Naive thymus-derived CD8-positive, alpha-beta T cell (primary cell): Measurements from ENCODE around the gene SPC24. TPM values are rescaled to one million over a fixed set of nuclear protein-coding genes. Genes with fewer than 3 reads are reported as not detected.
A peak's percentile ranks its signal among the peaks of the same experiment; 100 is the strongest.
"Not testable (repeated sequence)": the region's sequence is repeated elsewhere in the genome, so short reads cannot be mapped to it uniquely, and the experiment has no call there.

Source experiments
- ATAC-seq, 2 donors: fragments of 150-1000 bp; cut with Tn5 transposase in 1 of 2; sonication (Bioruptor Pico), chemical (Tn5 transposase) in 1 of 2; 1 replicate in 1 of 2; 2 replicates in 1 of 2; pipeline ENCODE4 v1.10.0; 2021; ENCODE audit warnings: mild to moderate bottlenecking in 2 of 2, moderate library complexity in 2 of 2
- POLR2A ChIA-PET: fragments of 350-600 bp; sonication (Branson Sonifier 250); formaldehyde crosslinking; loops from one replicate; lab custom pipeline; 2021; ENCODE audit warnings: antibody characterized with exemption; lab: Charles Lee
- DNase-seq, 10 donors: peaks; one replicate each; pipeline versions ENCODE4 v3.0.0 to v3.0.0-alpha.2; 2020 to 2022
- H3K27ac Mint-ChIP-seq, 10 donors: one replicate each; pipeline ENCODE4 v1.8.0; 2020 to 2022; ENCODE audit warnings: mild to moderate bottlenecking in 10 of 10, mixed read lengths in 10 of 10, moderate library complexity in 4 of 10, inconsistent platforms in 1 of 10
- H3K27me3 Mint-ChIP-seq, 5 donors: one replicate each; pipeline ENCODE4 v1.8.0; 2021 to 2022; ENCODE audit warnings: mixed read lengths in 5 of 5
- H3K36me3 Mint-ChIP-seq, 3 donors: one replicate each; pipeline ENCODE4 v1.8.0; 2020 to 2022; ENCODE audit warnings: mixed read lengths in 3 of 3, mild to moderate bottlenecking in 2 of 3, inconsistent platforms in 1 of 3
- H3K4me1 Mint-ChIP-seq, 4 donors: one replicate each; pipeline ENCODE4 v1.8.0; 2021 to 2022; ENCODE audit warnings: mixed read lengths in 4 of 4
- H3K4me3 Mint-ChIP-seq, 10 donors: one replicate each; pipeline ENCODE4 v1.8.0; 2020 to 2022; ENCODE audit warnings: mild to moderate bottlenecking in 10 of 10, mixed read lengths in 10 of 10, moderate library complexity in 6 of 10, inconsistent platforms in 1 of 10
- H3K9me3 Mint-ChIP-seq, 9 donors: one replicate each; pipeline ENCODE4 v1.8.0; 2020 to 2022; ENCODE audit warnings: mixed read lengths in 9 of 9, mild to moderate bottlenecking in 3 of 9, inconsistent platforms in 1 of 9, moderate library complexity in 1 of 9
- polyA plus RNA-seq, 3 donors: library from polyadenylated mRNA; unstranded; fragments of 300-500 nt; fragmentation: Illumina TruSeq; gene quantifications; one replicate each; pipeline ENCODE4 v1.2.3, GENCODE V29; 2021
- total RNA-seq, 8 experiments: library from RNA in 2 of 8; stranded (reverse) in 2 of 8; gene quantifications; one replicate each; pipeline ENCODE4 v1.2.3 and lab custom pipeline; 2021 to 2026

SPC24 gene
- total and polyA plus RNA-seq, 5 experiments from 2014 or later = 0.16 to 1.7 (median 0.99) TPM; not detected in 1

- POLR2A ChIA-PET = interaction anchor here (0.7 kb wide), 1 partner anchor 22 kb away, joined by 5 read pairs; no protein-coding TSS in a partner anchor
- ATAC-seq (no peak), DNase-seq (no peak)
- peak overlapping the region in 1 of 10 donors; percentile 27 for H3K27ac Mint-ChIP-seq
- H3K4me1 Mint-ChIP-seq = peaks cover 2 to 6% (median 6%) of the 10 kb centered on the region in 4 donors
- H3K27me3 Mint-ChIP-seq = no peaks in the 10 kb centered on the region
- H3K9me3 Mint-ChIP-seq = no peaks in the 10 kb centered on the region
- no peaks in the 10 kb centered on the region for H3K36me3 Mint-ChIP-seq
- H3K4me3 Mint-ChIP-seq = no peak overlapping the region
Observed at GRCh38 chr19:11148001-11148400, 7.6 kb downstream of the SPC24 start.

DNA sequence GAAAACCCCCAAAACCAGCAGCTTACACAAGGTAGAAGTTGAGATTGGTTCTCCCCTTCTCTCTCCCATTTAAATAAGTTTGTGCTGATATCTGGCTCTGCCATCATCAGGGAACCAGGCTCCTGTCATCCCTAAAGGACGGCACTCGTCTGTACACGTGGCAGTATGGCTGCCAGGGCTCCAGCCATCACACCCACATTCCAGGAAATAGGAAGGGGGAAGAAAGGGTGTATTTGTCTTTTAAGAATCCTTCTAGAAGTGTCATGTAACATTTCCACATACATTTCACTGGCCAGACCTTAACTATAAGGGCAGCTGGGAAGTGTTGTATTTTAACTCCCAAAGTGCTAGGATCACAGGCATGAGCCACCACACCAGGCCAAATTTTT lies 10.1 kb downstream of the SPC24 start:
- Mint-ChIP-seq H3K4me1 (peaks cover 2 to 9% (median 9%) of the 10 kb centered on the region in 4 donors), H3K27me3 (no peaks in the 10 kb centered on the region), H3K4me3 (no peak overlapping the region), H3K27ac (no peak overlapping the region), H3K36me3 (no peaks in the 10 kb centered on the region), H3K9me3 (no peaks in the 10 kb centered on the region)
- no peak for DNase-seq
- POLR2A ChIA-PET = no interaction called here
- ATAC-seq = no peak

DNA sequence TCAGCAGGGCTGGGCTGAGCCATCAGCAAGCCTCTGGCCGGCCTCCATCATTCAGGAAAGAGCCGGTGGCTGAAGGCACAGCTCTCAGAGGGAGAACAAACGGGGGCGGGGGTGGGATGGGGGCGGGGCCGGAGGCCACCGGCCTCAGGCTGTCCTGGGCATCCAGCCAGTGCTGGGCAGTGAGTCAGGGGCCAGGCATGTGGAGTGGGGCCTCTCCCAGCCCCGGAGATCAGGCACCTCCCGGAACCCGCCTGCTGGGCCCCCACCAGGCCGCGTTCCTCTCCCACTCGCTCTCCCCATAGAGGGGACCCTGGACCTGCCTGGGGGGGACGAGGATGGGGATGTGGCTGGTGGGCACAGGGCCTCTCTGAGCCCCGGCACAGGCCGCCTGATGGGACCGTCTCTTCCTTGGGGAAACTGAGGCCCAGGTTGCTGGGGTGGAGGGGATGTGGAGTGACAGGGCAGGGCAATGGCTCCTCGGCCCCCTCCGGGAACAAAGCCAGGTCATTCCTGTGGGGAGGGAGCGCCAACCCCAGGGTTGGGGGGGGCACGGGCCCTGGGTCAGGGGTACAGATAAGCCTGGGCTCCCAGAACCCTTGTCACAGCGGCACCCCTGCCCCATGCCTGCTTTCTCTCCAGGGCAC lies 12.9 kb downstream of the SPC24 start:
- H3K27ac Mint-ChIP-seq = peak overlapping the region in 2 of 10 donors; percentile 21 to 25
- peaks cover 0 to 1% (median 0%) of the 10 kb centered on the region in 9 donors for H3K9me3 Mint-ChIP-seq
- POLR2A ChIA-PET = no interaction called here
- H3K4me1 Mint-ChIP-seq = peaks cover 4 to 17% (median 16%) of the 10 kb centered on the region in 4 donors
- ATAC-seq = peak in 1 of 2 donors; percentile 34
- peak overlapping the region in 2 of 10 donors; percentile 26 to 27 for H3K4me3 Mint-ChIP-seq
- peaks cover 0 to 4% (median 0%) of the 10 kb centered on the region in 5 donors for H3K27me3 Mint-ChIP-seq
- no peaks in the 10 kb centered on the region for H3K36me3 Mint-ChIP-seq
- DNase-seq = no peak

DNA sequence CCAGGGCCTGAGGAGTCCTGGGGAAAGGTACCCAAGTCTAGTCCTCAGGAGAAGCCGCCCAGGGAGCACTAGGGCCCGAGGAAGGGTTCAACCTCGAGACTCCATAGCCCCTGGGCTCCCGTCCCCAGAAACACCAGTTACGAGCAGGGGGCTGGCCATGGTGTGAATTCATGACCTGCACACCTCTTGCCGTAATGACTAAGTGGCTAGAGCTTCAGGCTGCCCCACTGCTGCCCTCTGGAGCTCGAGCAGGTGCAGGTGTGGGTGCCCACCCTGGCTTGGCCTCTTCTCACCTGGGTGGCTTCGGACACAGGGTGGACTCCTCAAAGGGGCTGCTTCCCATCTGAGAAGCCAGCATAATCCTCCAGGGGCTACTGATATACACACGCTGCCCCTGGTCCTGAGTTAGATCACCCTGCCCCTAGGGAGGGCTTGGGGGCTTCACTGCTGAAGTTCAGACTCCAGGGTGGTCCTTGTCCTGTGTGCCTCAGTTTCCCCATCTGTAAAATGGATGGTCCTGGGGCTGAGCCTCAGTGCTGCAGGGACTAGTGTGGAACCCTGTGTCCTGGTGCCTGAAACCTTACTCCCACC lies 13.6 kb downstream of the SPC24 start:
- Mint-ChIP-seq H3K9me3 (peaks cover 0 to 1% (median 0%) of the 10 kb centered on the region in 9 donors), H3K27me3 (peaks cover 0 to 4% (median 0%) of the 10 kb centered on the region in 5 donors), H3K36me3 (no peaks in the 10 kb centered on the region), H3K4me1 (peaks cover 4 to 19% (median 18%) of the 10 kb centered on the region in 4 donors), H3K4me3 (no peak overlapping the region), H3K27ac (no peak overlapping the region)
- DNase-seq (no peak), ATAC-seq (no peak)
- POLR2A ChIA-PET = no interaction called here

GRCh38 chr19:11140896-11141295 lies 14.7 kb downstream of the SPC24 start:
- Mint-ChIP-seq H3K9me3 (peaks cover 0 to 1% (median 0%) of the 10 kb centered on the region in 9 donors), H3K27ac (no peak overlapping the region), H3K4me3 (no peak overlapping the region), H3K27me3 (peaks cover 0 to 4% (median 0%) of the 10 kb centered on the region in 5 donors), H3K4me1 (peaks cover 4 to 19% (median 18%) of the 10 kb centered on the region in 4 donors), H3K36me3 (no peaks in the 10 kb centered on the region)
- ATAC-seq = no peak
- no peak for DNase-seq
- POLR2A ChIA-PET = interaction anchor here (0.7 kb wide), 1 partner anchor 173 kb away, joined by 6 read pairs; no protein-coding TSS in a partner anchor

DNA sequence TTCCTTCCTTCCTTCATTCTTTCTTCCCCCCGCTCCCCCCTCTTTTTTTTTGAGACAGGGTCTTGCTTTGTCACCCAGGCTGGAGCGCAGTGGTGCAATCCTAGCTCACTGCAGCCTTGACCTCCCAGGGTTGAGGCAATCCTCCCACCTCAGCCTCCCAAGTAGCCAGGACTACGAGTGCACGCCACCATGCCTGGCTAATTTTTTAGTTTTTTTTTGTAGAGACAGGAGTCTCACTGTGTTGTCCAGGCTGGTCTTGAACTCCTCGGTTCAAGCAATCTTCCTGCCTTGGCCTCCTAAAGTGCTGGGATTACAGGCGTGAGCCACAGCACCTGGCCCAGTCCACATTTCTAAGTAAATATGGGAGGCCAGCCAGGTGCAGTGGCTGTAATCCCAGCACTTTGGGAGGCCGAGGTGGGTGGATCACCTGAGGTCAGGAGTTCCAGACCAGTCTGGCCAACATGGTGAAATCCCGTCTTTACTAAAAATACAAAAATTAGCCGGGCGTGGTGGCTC lies 15.5 kb downstream of the SPC24 start:
- H3K4me3 Mint-ChIP-seq, DNase-seq, H3K36me3 Mint-ChIP-seq, H3K27ac Mint-ChIP-seq, H3K27me3 Mint-ChIP-seq, H3K9me3 Mint-ChIP-seq, ATAC-seq: not testable (repeated sequence)
- peaks cover 4 to 19% (median 18%) of the 10 kb centered on the region in 4 donors for H3K4me1 Mint-ChIP-seq
- POLR2A ChIA-PET = interaction anchor here (0.6 to 0.7 kb wide), 3 partner anchors 172 to 229 kb away, joined by 4 to 6 read pairs (median 4); no protein-coding TSS in a partner anchor

DNA sequence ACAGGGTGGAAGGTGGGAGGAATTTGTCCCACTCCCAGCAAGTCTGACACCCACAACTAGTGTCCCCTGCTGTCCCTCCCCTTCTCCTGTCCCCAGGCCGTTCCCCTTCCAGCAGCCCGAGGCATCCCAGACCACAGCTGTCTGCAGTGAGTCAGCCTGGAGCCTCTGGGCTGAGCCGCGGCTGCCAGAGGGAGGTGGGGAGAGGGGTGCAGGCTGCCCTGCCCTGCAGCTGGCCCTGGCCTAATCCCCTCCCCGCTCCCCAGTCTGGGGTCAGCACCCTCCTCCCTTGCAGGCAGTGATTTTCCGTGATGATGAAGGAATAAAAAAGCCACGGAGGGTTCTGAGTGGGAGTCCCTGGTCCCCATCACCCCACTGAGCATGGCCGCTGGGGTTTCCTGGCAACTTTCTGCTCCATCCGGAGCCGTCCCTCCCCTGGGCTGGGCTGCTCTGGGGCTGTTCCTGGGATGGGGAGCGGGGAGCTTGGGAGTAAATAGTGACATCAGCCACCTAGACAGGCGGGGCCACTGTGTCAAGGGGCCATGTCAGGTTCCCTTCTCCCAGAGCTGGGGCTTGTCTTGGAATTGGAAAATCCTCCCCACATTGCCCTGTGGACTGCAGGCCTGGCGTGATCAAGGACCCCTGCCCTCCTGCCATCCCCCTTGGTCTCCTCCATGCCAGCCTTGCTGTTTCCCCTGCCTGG lies 16.8 kb downstream of the SPC24 start:
- no peak overlapping the region for H3K27ac Mint-ChIP-seq
- ATAC-seq = no peak
- POLR2A ChIA-PET = interaction anchor here (0.7 kb wide), 1 partner anchor 15 kb away, joined by 3 read pairs; no protein-coding TSS in a partner anchor
- H3K9me3 Mint-ChIP-seq = peaks cover 0 to 1% (median 0%) of the 10 kb centered on the region in 9 donors
- DNase-seq = no peak
- no peaks in the 10 kb centered on the region for H3K36me3 Mint-ChIP-seq
- H3K27me3 Mint-ChIP-seq = peaks cover 0 to 4% (median 0%) of the 10 kb centered on the region in 5 donors
- peaks cover 4 to 19% (median 18%) of the 10 kb centered on the region in 4 donors for H3K4me1 Mint-ChIP-seq
- peak overlapping the region in 2 of 10 donors; percentile 7 to 14 for H3K4me3 Mint-ChIP-seq

- peak; percentile 77 to 84 for ATAC-seq
- Mint-ChIP-seq H3K9me3 (peaks cover 0 to 1% (median 0%) of the 10 kb centered on the region in 9 donors), H3K36me3 (peaks cover 0 to under 1% (median 0%) of the 10 kb centered on the region in 3 donors), H3K4me3 (peak overlapping the region; percentile 79 to 90 (median 85)), H3K4me1 (peaks cover 2 to 11% (median 10%) of the 10 kb centered on the region in 4 donors), H3K27ac (peak overlapping the region in 8 of 10 donors; percentile 28 to 86 (median 66)), H3K27me3 (peaks cover 0 to 4% (median 0%) of the 10 kb centered on the region in 5 donors)
- peak; percentile 35 to 79 (median 48) for DNase-seq
- POLR2A ChIA-PET = interaction anchor here (0.6 to 0.7 kb wide), 3 partner anchors 9 to 16 kb away, joined by 3 to 5 read pairs (median 4); no protein-coding TSS in a partner anchor
Observed at GRCh38 chr19:11137542-11138384, 17.8 kb downstream of the SPC24 start.

DNA sequence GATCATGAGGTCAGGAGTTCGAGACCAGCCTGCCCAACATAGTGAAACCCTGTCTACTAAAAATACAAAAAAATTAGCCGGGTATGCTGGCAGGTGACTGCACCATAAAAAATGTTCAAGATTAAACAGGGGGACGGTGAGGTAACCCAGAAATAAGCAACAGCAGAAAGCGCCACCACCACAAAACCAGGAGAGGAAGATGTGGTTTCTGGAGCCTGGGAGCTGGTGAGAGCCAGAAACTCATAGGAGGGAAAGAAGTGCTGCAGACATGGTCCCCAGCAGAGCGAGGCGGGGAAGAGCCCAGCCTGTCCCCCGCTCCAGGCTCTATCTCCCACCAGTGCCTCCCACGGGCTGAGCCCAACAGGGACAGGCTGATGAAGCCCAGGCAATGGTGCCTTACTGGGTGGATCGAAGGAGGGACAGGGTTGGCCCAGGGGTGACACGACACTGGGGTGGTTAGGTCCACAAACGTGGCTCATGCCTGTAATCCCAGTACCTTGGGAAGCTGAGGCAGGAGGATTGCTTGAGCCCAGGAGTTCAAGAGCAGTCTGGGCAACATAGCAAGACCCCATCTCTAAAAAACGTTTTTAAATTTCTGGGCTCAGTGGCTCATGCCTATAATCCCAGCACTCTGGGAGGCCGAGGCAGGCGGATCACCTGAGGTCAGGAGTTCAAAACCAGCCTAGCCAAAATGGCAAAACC lies 19.0 kb downstream of the SPC24 start:
- Mint-ChIP-seq H3K4me3 (peak overlapping the region in 4 of 10 donors; percentile 15 to 83 (median 20)), H3K9me3 (peaks cover 0 to 1% (median 0%) of the 10 kb centered on the region in 9 donors), H3K27ac (peak overlapping the region in 3 of 10 donors; percentile 4 to 60 (median 51)), H3K4me1 (peaks cover 2 to 11% (median 9%) of the 10 kb centered on the region in 4 donors), H3K36me3 (peaks cover 0 to 10% (median 0%) of the 10 kb centered on the region in 3 donors), H3K27me3 (peaks cover 0 to 4% (median 0%) of the 10 kb centered on the region in 5 donors)
- POLR2A ChIA-PET = interaction anchor here (0.6 kb wide), 1 partner anchor 7 kb away, joined by 4 read pairs; no protein-coding TSS in a partner anchor
- no peak for DNase-seq
- ATAC-seq = no peak

- Mint-ChIP-seq H3K27ac (peak overlapping the region in 2 of 10 donors; percentile 20 to 48), H3K27me3 (no peaks in the 10 kb centered on the region)
Observed at GRCh38 chr19:11131471-11131870, 24.1 kb downstream of the SPC24 start.

More at GRCh38 chr19:11131471-11131870, 24.1 kb downstream of the SPC24 start:
- H3K36me3 Mint-ChIP-seq = peaks cover 0 to 41% (median 2%) of the 10 kb centered on the region in 3 donors
- DNase-seq (no peak), ATAC-seq (no peak)
- POLR2A ChIA-PET = interaction anchor here (0.6 kb wide), 1 partner anchor 96 kb away, joined by 3 read pairs; no protein-coding TSS in a partner anchor
- H3K4me3 Mint-ChIP-seq = no peak overlapping the region
- H3K9me3 Mint-ChIP-seq = no peaks in the 10 kb centered on the region
- H3K4me1 Mint-ChIP-seq = peaks cover 0 to 6% (median 0%) of the 10 kb centered on the region in 4 donors
